HG03139 (cell line): ENCODE data around the gene LTBP1.

ENCODE experiments used
- ATAC-seq: cut with Tn5 transposase; IDR thresholded peaks from one replicate; pipeline ENCODE4 v1.9.1; 2021; ENCODE audit not compliant: unreplicated experiment

The LTBP1 gene

GRCh38 chr2:33326100-33326499 is 379.3 kb downstream of the LTBP1 start:
- ATAC-seq, result no peak

- ATAC-seq, result no peak
Measured at GRCh38 chr2:33333433-33333832, 386.7 kb downstream of the LTBP1 start.

GRCh38 chr2:33334083-33334482 is 387.3 kb downstream of the LTBP1 start:
- no peak for ATAC-seq

- ATAC-seq, result no peak
Measured at GRCh38 chr2:33335516-33335915, 388.8 kb downstream of the LTBP1 start.

GRCh38 chr2:33336036-33336625 is 389.4 kb downstream of the LTBP1 start:
- peak; percentile 90 for ATAC-seq

GRCh38 chr2:33337385-33337960 is 390.7 kb downstream of the LTBP1 start:
- no peak for ATAC-seq

- ATAC-seq, result no peak
Measured at GRCh38 chr2:33337981-33338380, 391.2 kb downstream of the LTBP1 start.

GRCh38 chr2:33339269-33339668 is 392.5 kb downstream of the LTBP1 start:
- ATAC-seq, result no peak

- no peak for ATAC-seq
Measured at GRCh38 chr2:33340280-33340679, 393.5 kb downstream of the LTBP1 start.

GRCh38 chr2:33342171-33342570 is 395.4 kb downstream of the LTBP1 start:
- ATAC-seq, result no peak

- no peak for ATAC-seq
Measured at GRCh38 chr2:33342705-33343104, 396.0 kb downstream of the LTBP1 start.

- ATAC-seq, result no peak
Measured at GRCh38 chr2:33343387-33343895, 396.7 kb downstream of the LTBP1 start.

- no peak for ATAC-seq
Measured at GRCh38 chr2:33344230-33344629, 397.5 kb downstream of the LTBP1 start.

- ATAC-seq, result no peak
Measured at GRCh38 chr2:33347856-33348255, 401.1 kb downstream of the LTBP1 start.

- no peak for ATAC-seq
Measured at GRCh38 chr2:33350632-33351031, 403.9 kb downstream of the LTBP1 start.

GRCh38 chr2:33351781-33352180 is 405.0 kb downstream of the LTBP1 start:
- ATAC-seq, result no peak

- no peak for ATAC-seq
Measured at GRCh38 chr2:33354981-33355380, 408.2 kb downstream of the LTBP1 start.

- no peak for ATAC-seq
Measured at GRCh38 chr2:33358878-33359277, 412.1 kb downstream of the LTBP1 start.

GRCh38 chr2:33363325-33364298 is 416.9 kb downstream of the LTBP1 start:
- ATAC-seq, result no peak

GRCh38 chr2:33365264-33365970 is 418.7 kb downstream of the LTBP1 start:
- no peak for ATAC-seq

- ATAC-seq, result no peak
Measured at GRCh38 chr2:33366473-33366872, 419.7 kb downstream of the LTBP1 start.
